ENCODE data around the gene WHAMM.
"Not testable (repeated sequence)": the region's sequence is repeated elsewhere in the genome, so short reads cannot be mapped to it uniquely, and the experiment has no call there.

The WHAMM gene

GRCh38 chr15:82865981-82866380, 56.6 kb downstream of the WHAMM start:
- DNase-seq (ENCODE audit: low read depth in 2 of 2): not testable (repeated sequence)

GRCh38 chr15:82870727-82871320, 61.4 kb downstream of the WHAMM start:
- no peak for DNase-seq (ENCODE audit: low read depth in 2 of 2)

- no peak for DNase-seq (ENCODE audit: low read depth in 2 of 2)
Observed at GRCh38 chr15:82871358-82871757, 61.9 kb downstream of the WHAMM start.

GRCh38 chr15:82871832-82872484, 62.5 kb downstream of the WHAMM start:
- no peak for DNase-seq (ENCODE audit: low read depth in 2 of 2)

GRCh38 chr15:82873000-82873680, 63.7 kb downstream of the WHAMM start:
- no peak for DNase-seq (ENCODE audit: low read depth in 2 of 2)

- DNase-seq (ENCODE audit: low read depth in 2 of 2): no peak
Observed at GRCh38 chr15:82874267-82874666, 64.8 kb downstream of the WHAMM start.

- no peak for DNase-seq (ENCODE audit: low read depth in 2 of 2)
Observed at GRCh38 chr15:82874961-82875360, 65.5 kb downstream of the WHAMM start.

- DNase-seq (ENCODE audit: low read depth in 2 of 2): no peak
Observed at GRCh38 chr15:82875411-82876003, 66.1 kb downstream of the WHAMM start.

GRCh38 chr15:82877825-82878224, 68.4 kb downstream of the WHAMM start:
- DNase-seq (ENCODE audit: low read depth in 2 of 2): no peak

GRCh38 chr15:82878325-82878724, 68.9 kb downstream of the WHAMM start:
- no peak for DNase-seq (ENCODE audit: low read depth in 2 of 2)

GRCh38 chr15:82880704-82881103, 71.3 kb downstream of the WHAMM start:
- no peak for DNase-seq (ENCODE audit: low read depth in 2 of 2)

GRCh38 chr15:82881747-82882146, 72.3 kb downstream of the WHAMM start:
- no peak for DNase-seq (ENCODE audit: low read depth in 2 of 2)

- DNase-seq (ENCODE audit: low read depth in 2 of 2): no peak
Observed at GRCh38 chr15:82882273-82882928, 73.0 kb downstream of the WHAMM start.
